Lung (tissue), 12 donors: ENCODE measurements around the gene CIAO3. TPM values are rescaled to one million over a fixed set of nuclear protein-coding genes. Genes with fewer than 3 reads are reported as not detected.

Source experiments
- ATAC-seq: fragments of 200-7000 bp; cut with Tn5 transposase; one replicate; pipeline ENCODE4 v1.9.1; 2020; ENCODE audit warnings: moderate number of reproducible peaks; ENCODE audit not compliant: insufficient read depth, low FRiP score
- DNase-seq, 3 donors: peaks; one replicate each; pipeline ENCODE4 v3.0.0-alpha.2; 2013 to 2017
- H3K27ac ChIP-seq, 2 donors: one replicate each; pipeline ENCODE4 v1.5.1; 2013; ENCODE audit warnings: mild to moderate bottlenecking in 2 of 2, moderate library complexity in 2 of 2, control low read depth in 1 of 2, inconsistent platforms in 1 of 2, low read depth in 1 of 2, low read length in 1 of 2
- H3K27me3 ChIP-seq, 3 donors: one replicate each; pipeline ENCODE4 v1.5.1; 2013; ENCODE audit warnings: low read length in 2 of 3; ENCODE audit not compliant: control insufficient read depth in 3 of 3, insufficient read depth in 3 of 3
- H3K36me3 ChIP-seq, 4 donors: one replicate each; pipeline ENCODE4 v1.5.1; 2013; ENCODE audit warnings: low read length in 4 of 4, mild to moderate bottlenecking in 1 of 4, moderate library complexity in 1 of 4; ENCODE audit not compliant: control insufficient read depth in 4 of 4, insufficient read depth in 4 of 4
- H3K4me1 ChIP-seq, 5 donors: one replicate each; pipeline ENCODE4 v1.5.1; 2013; ENCODE audit warnings: low read length in 5 of 5, mild to moderate bottlenecking in 2 of 5, moderate library complexity in 1 of 5; ENCODE audit not compliant: control insufficient read depth in 5 of 5, insufficient read depth in 5 of 5
- H3K4me3 ChIP-seq: one replicate; pipeline ENCODE4 v1.5.1; 2013; ENCODE audit warnings: mild to moderate bottlenecking, control low read depth, moderate library complexity
- H3K9ac ChIP-seq, 2 donors: one replicate each; pipeline ENCODE4 v1.5.1; 2013; ENCODE audit warnings: low read length in 2 of 2, control low read depth in 1 of 2; ENCODE audit not compliant: insufficient read depth in 1 of 2
- H3K9me3 ChIP-seq, 4 donors: one replicate each; pipeline ENCODE4 v1.5.1; 2013; ENCODE audit warnings: low read length in 3 of 4, mild to moderate bottlenecking in 1 of 4, moderate library complexity in 1 of 4; ENCODE audit not compliant: control insufficient read depth in 4 of 4, insufficient read depth in 3 of 4
- CTCF ChIP-seq: IDR thresholded peaks from 2 replicates; pipeline ENCODE4 v1.5.1; 2012; ENCODE audit warnings: mild to moderate bottlenecking; ENCODE audit errors: control extremely low read depth, extremely low read depth
- WGBS, 2 donors: extraction: QIAGEN DNeasy Blood & Tissue Kit; methylation state at CpG; one replicate each; pipeline ENCODE4 v1.1.7; 2013; 5-methylcytosine and 5-hydroxymethylcytosine counted together
- polyA plus RNA-seq, 2 donors: library from polyadenylated mRNA; stranded (reverse); fragments of 200-250 nt; gene quantifications; one replicate each; pipeline ENCODE4 v1.2.1, GENCODE V29; 2013
- total RNA-seq, 2 donors: library from RNA; depleted of rRNA in 1 of 2; stranded (reverse); fragments of >200 nt in 1 of 2; gene quantifications; one replicate each; pipeline ENCODE4 v1.2.1, GENCODE V29; 2014 to 2021
- donor health status: control.
- donor health status: control.
- donor health status: Bipolar disorder and iron deficiency.
- donor health status: healthy.
- donor health status: DM: yes; HTN: yes; CAD: no.

Gene CIAO3
- total and polyA plus RNA-seq, 4 donors: 21.0 to 40.6 (median 30.7) TPM

GRCh38 chr16:774086-775001, 33.5 kb upstream of the CIAO3 start:
- no peaks in the 10 kb centered on the region for H3K36me3 ChIP-seq
- no peak overlapping the region for H3K27ac ChIP-seq
- no peak for ATAC-seq
- no peak for TF ChIP-seq CTCF
- no peaks in the 10 kb centered on the region for H3K4me1 ChIP-seq
- H3K9ac ChIP-seq: no peak overlapping the region
- no peak for DNase-seq
- H3K27me3 ChIP-seq: no peaks in the 10 kb centered on the region
- WGBS, 2 donors: 78 to 87% methylated on average over 42 to 46 of the region's 46 CpGs
- H3K9me3 ChIP-seq: no peaks in the 10 kb centered on the region
- H3K4me3 ChIP-seq: no peak overlapping the region

- H3K27ac ChIP-seq: no peak overlapping the region
- TF ChIP-seq CTCF: no peak
- H3K4me1 ChIP-seq: peaks cover 0 to 5% (median 0%) of the 10 kb centered on the region in 5 donors
- WGBS, 2 donors: 87 to 91% methylated on average over 18 of the region's 18 CpGs
- no peak overlapping the region for H3K9ac ChIP-seq
- H3K9me3 ChIP-seq: no peaks in the 10 kb centered on the region
- no peaks in the 10 kb centered on the region for H3K27me3 ChIP-seq
- H3K4me3 ChIP-seq: no peak overlapping the region
- no peaks in the 10 kb centered on the region for H3K36me3 ChIP-seq
- no peak for DNase-seq
- ATAC-seq: no peak
These were observed 32.2 kb upstream of the CIAO3 start for GRCh38 chr16:772959-773358.

- DNase-seq (no peak), ATAC-seq (no peak)
- WGBS, 2 donors: 70 to 75% methylated on average over 2 to 13 of the region's 13 CpGs
- H3K27me3 ChIP-seq: no peaks in the 10 kb centered on the region
- no peak overlapping the region for H3K27ac ChIP-seq
- H3K9me3 ChIP-seq: no peaks in the 10 kb centered on the region
- H3K4me1 ChIP-seq: peaks cover 0 to 5% (median 0%) of the 10 kb centered on the region in 5 donors
- H3K4me3 ChIP-seq: no peak overlapping the region
- no peak for TF ChIP-seq CTCF
- H3K36me3 ChIP-seq: no peaks in the 10 kb centered on the region
- H3K9ac ChIP-seq: no peak overlapping the region
These were observed 29.6 kb upstream of the CIAO3 start for GRCh38 chr16:770411-770810.
